Heart right ventricle (tissue), 16 donors: ENCODE measurements around the gene TGDS. TPM values are rescaled to one million over a fixed set of nuclear protein-coding genes. Genes with fewer than 3 reads are reported as not detected.

Experiments
- ATAC-seq, 8 donors: fragments of 200-7000 bp; cut with Tn5 transposase; one replicate each; pipeline ENCODE4 v1.9.1; 2020; ENCODE audit warnings: mild to moderate bottlenecking in 8 of 8, moderate library complexity in 8 of 8, moderate number of reproducible peaks in 1 of 8
- DNase-seq, 2 donors: peaks; one replicate each; pipeline ENCODE4 v3.0.0-alpha.2; 2020
- H3K27ac ChIP-seq, 10 donors: fragments of 200-600 bp; sonication (generic) in 2 of 10; one replicate each; pipeline versions ENCODE4 v1.5.0 to v1.8.0; 2020 to 2022; ENCODE audit warnings: mild to moderate bottlenecking in 3 of 10
- H3K27me3 ChIP-seq, 7 donors: fragments of 200-600 bp; one replicate each; pipeline ENCODE4 v1.8.0; 2021 to 2022; ENCODE audit warnings: mild to moderate bottlenecking in 2 of 7
- H3K36me3 ChIP-seq, 9 donors: fragments of 200-600 bp; sonication (generic) in 1 of 9; one replicate each; pipeline versions ENCODE4 v1.5.0 to v1.8.0; 2020 to 2022; ENCODE audit warnings: mild to moderate bottlenecking in 2 of 9
- H3K4me1 ChIP-seq, 9 donors: fragments of 200-600 bp; sonication (generic) in 1 of 9; one replicate each; pipeline versions ENCODE4 v1.5.0 to v1.8.0; 2020 to 2022; ENCODE audit warnings: mild to moderate bottlenecking in 4 of 9
- H3K4me3 ChIP-seq, 10 donors: fragments of 200-600 bp; sonication (generic) in 2 of 10; one replicate each; pipeline versions ENCODE4 v1.5.0 to v1.8.0; 2020 to 2022; ENCODE audit warnings: mild to moderate bottlenecking in 7 of 10, moderate library complexity in 2 of 10
- H3K9me3 ChIP-seq, 11 donors: fragments of 200-600 bp in 10 of 11; sonication (generic) in 2 of 11; one replicate each; pipeline versions ENCODE4 v1.5.0 to v1.8.0; 2013 to 2022; ENCODE audit warnings: mild to moderate bottlenecking in 2 of 11, control low read depth in 1 of 11, moderate library complexity in 1 of 11
- CTCF ChIP-seq, 9 donors: fragments of 200-600 bp; sonication (generic) in 2 of 9; IDR thresholded peaks; one replicate each; pipeline versions ENCODE4 v1.5.0 to v1.8.0; 2021 to 2022; ENCODE audit warnings: antibody characterized with exemption in 9 of 9, mild to moderate bottlenecking in 5 of 9, moderate library complexity in 1 of 9
- WGBS, 2 donors: extraction: QIAGEN DNeasy Blood & Tissue Kit; methylation state at CpG; one replicate each; pipeline ENCODE4 v1.1.7; 2013; ENCODE audit warnings: inconsistent platforms in 1 of 2; 5-methylcytosine and 5-hydroxymethylcytosine counted together
- intact Hi-C, 10 donors: fragments of 100-400 bp; cut with DNase I; formaldehyde crosslinking; loops; one replicate each; pipeline versions ENCODE4 v1.11.1 to v1.14.2; 2022
- polyA plus RNA-seq, 2 donors: library from polyadenylated mRNA; stranded (reverse); fragments of 200-250 nt; gene quantifications; one replicate each; pipeline ENCODE4 v1.2.3, GENCODE V29; 2013
- total RNA-seq, 10 donors: library from RNA; stranded (reverse); fragmentation: NEBNext Ultra II Directional in 3 of 10; extraction: Animal tissue kit (Norgen Biotek cat#: 25700) in 3 of 10; gene quantifications; one replicate each; pipeline versions ENCODE4 v1.2.1 to v1.2.4, GENCODE V29; 2021 to 2023
- donor health status: Arrhythmogenic right ventricular cardiomyopathy.
- donor health status: ischemic (EF 13 %, LVEDD 7.1; RV severe dilation, severe dysfunction).
- donor health status: healthy with polysubstance abuse.
- donor health status: DM: no; HTN: yes; CAD: no.
- donor health status: DM: no; HTN: no; CAD: no.
- donor health status: ischemic (EF 25% LVEDD 6.9; RV normal size, moderate dysfunction).
- donor health status: ischemic (EF 25% LVEDD 5.7; RV mildly dilated, moderate dysfunction).
- donor health status: healthy.
- donor health status: DM: yes; HTN: yes; CAD: no.
- donor health status: Ischemic cardiomyopathy.
- donor health status: ischemic (EF 35%, LVEDD 5.7; RV mildly dilated, moderate dysfunction).
- donor health status: nonischemic (EF 11% LVEDD 7.7; RV severe dilation, severe dysfunction).
- donor health status: DM: yes; HTN: yes; CAD: no.
- donor health status: PGD.
- donor health status: ischemic (EF 29% LVEDD 5.4; RV normal size, mild dysfunction).
- donor health status: nonischemic (EF 23%, LVEDD 6.1; RV moderate dilation, normal function).

The TGDS gene
- total and polyA plus RNA-seq, 12 donors = 3.3 to 7.3 (median 4.5) TPM

- no peaks in the 10 kb centered on the region for H3K36me3 ChIP-seq
- 92 to 96% methylated on average over 4 of the region's 4 CpGs for WGBS, 2 donors
Observed at GRCh38 chr13:94553766-94554165, 42.2 kb downstream of the TGDS start.

DNA sequence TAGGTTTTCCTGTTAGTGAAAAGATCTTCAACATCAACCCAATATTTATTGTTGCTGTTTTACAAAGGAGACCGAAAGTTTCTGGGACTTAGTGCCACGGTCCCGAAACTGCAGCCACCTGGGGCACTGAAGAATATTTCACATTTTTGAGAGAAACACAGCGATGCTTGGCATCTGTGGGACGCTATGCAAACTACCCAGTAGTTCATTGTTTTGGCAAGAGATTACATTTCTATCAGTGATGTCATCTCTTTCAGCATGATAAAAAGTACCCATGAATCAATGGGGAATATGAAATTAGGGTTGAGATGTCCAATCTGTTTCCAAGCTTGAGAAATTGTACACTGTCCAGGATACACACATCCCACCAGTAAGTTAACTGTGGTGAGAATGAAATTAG is 43.9 kb downstream of the TGDS start:
- ATAC-seq (no peak), DNase-seq (no peak)
- intact Hi-C loops = loop anchor here in 1 of 10 donors (5.0 kb wide), 1 partner anchor 45 kb away; the partner anchor contains the start of gene TGDS
- no peak for TF ChIP-seq CTCF (IDR thresholded peaks at IDR 0.05)
- WGBS, 2 donors = 87% methylated on average over 5 of the region's 5 CpGs
- no peak overlapping the region for H3K27ac ChIP-seq
- no peaks in the 10 kb centered on the region for H3K36me3 ChIP-seq
- no peaks in the 10 kb centered on the region for H3K9me3 ChIP-seq
- peaks cover 0 to 19% (median 8%) of the 10 kb centered on the region in 9 donors for H3K4me1 ChIP-seq
- no peak overlapping the region for H3K4me3 ChIP-seq
- no peaks in the 10 kb centered on the region for H3K27me3 ChIP-seq

More at GRCh38 chr13:94553766-94554165, 42.2 kb downstream of the TGDS start:
- Histone ChIP-seq H3K9me3 (no peaks in the 10 kb centered on the region), H3K27me3 (no peaks in the 10 kb centered on the region), H3K4me1 (peaks cover 0 to 10% (median 0%) of the 10 kb centered on the region in 9 donors), H3K4me3 (no peak overlapping the region), H3K27ac (no peak overlapping the region)
- ATAC-seq (no peak), DNase-seq (no peak)
- TF ChIP-seq CTCF (IDR thresholded peaks at IDR 0.05) = no peak
- intact Hi-C loops = loop anchor here in 1 of 10 donors (5.0 kb wide), 1 partner anchor 44 kb away; the partner anchor contains the start of gene TGDS

DNA sequence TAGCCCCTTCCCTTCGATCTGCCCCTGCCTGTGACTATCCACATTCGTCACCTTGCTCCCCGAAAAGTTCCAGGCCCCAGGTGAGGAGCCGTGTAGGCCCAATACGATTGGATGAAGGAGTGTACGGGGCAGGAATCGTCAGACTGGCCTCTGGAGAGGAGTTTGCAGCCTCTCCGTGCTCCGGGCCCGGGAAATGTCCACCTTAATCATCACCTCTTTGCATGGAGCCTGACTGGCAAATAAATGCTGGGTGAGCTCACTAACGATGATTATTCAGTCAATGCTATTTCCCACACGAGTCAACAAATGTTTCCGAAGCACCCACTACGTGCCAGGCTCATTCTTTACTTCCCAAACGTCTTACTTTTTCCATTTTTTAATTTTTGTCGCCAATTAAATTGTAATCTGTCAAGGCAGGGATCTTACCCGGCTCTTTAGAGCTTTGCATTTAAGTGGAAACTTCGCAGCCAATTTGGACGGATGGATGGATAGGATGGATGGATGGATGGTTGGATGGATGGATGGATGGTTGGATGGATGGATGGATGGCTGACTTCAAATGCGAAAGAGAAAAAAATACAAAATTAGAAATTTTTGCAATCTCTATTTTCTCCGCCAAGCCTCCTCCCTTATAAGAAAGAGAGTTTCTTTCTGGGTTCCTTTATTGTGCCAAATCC is 45.8 kb downstream of the TGDS start:
- TF ChIP-seq CTCF (IDR thresholded peaks at IDR 0.05) = no peak
- DNase-seq = no peak
- no peaks in the 10 kb centered on the region for H3K9me3 ChIP-seq
- peaks cover 0 to 19% (median 8%) of the 10 kb centered on the region in 9 donors for H3K4me1 ChIP-seq
- peak overlapping the region; percentile 46 to 85 (median 72) for H3K4me3 ChIP-seq
- ATAC-seq = peak; percentile 14 to 73 (median 46)
- intact Hi-C loops = loop anchor here in 1 of 10 donors (5.0 kb wide), 1 partner anchor 47 kb away; the partner anchor contains the start of gene TGDS
- H3K36me3 ChIP-seq = no peaks in the 10 kb centered on the region
- H3K27me3 ChIP-seq = no peaks in the 10 kb centered on the region
- peak overlapping the region; percentile 6 to 96 (median 92) for H3K27ac ChIP-seq
- WGBS, 2 donors = 18 to 20% methylated on average over 21 of the region's 21 CpGs

- WGBS, 2 donors = 0% methylated on average over 66 of the region's 66 CpGs
- ATAC-seq (peak; percentile 96 to 98 (median 98)), DNase-seq (peak; percentile 91 to 93)
- H3K9me3 ChIP-seq = no peaks in the 10 kb centered on the region
- peaks cover 0 to 19% (median 8%) of the 10 kb centered on the region in 9 donors for H3K4me1 ChIP-seq
- H3K27ac ChIP-seq = peak overlapping the region; percentile 79 to 96 (median 92)
- peak overlapping the region; percentile 46 to 85 (median 72) for H3K4me3 ChIP-seq
- H3K27me3 ChIP-seq = no peaks in the 10 kb centered on the region
- H3K36me3 ChIP-seq = no peaks in the 10 kb centered on the region
- intact Hi-C loops = loop anchor here in 6 of 10 donors (2.0 to 10.0 kb wide), 5 partner anchors 45 to 115 kb away; partner anchors contain the start of gene TGDS (in 4 of the 6)
- TF ChIP-seq CTCF (IDR thresholded peaks at IDR 0.05) = peak in 1 of 9 donors; percentile 3
Observed at GRCh38 chr13:94549232-94550061, 46.5 kb downstream of the TGDS start.
